Progenitor cell of endocrine pancreas (in vitro differentiated cells): ENCODE data around the gene TMEM170A. TPM values are rescaled to one million over a fixed set of nuclear protein-coding genes. Genes with fewer than 3 reads are reported as not detected.

Experiments used
- DNase-seq: peaks from one replicate; pipeline ENCODE4 v3.0.0; 2021; ENCODE audit warnings: low spot score; ENCODE audit not compliant: unreplicated experiment
- H3K27ac Mint-ChIP-seq: 2 replicates; pipeline ENCODE4 v1.8.0; 2021; ENCODE audit warnings: mild to moderate bottlenecking, moderate library complexity, mixed read lengths
- H3K27me3 Mint-ChIP-seq: 2 replicates; pipeline ENCODE4 v1.8.0; 2021; ENCODE audit warnings: mixed read lengths
- H3K36me3 Mint-ChIP-seq: 2 replicates; pipeline ENCODE4 v1.8.0; 2022; ENCODE audit warnings: mixed read lengths; ENCODE audit not compliant: insufficient read depth
- H3K4me1 Mint-ChIP-seq: 2 replicates; pipeline ENCODE4 v1.8.0; 2021; ENCODE audit warnings: low read depth, mixed read lengths
- H3K4me3 Mint-ChIP-seq: 2 replicates; pipeline ENCODE4 v1.8.0; 2021; ENCODE audit warnings: low read depth, mild to moderate bottlenecking, moderate library complexity, mixed read lengths
- H3K9me3 Mint-ChIP-seq: 2 replicates; pipeline ENCODE4 v1.8.0; 2021; ENCODE audit warnings: low read depth, mixed read lengths
- CTCF ChIP-seq: fragments of 200-600 bp; sonication (generic); IDR thresholded peaks from one replicate; pipeline ENCODE4 v1.5.0; 2021; ENCODE audit warnings: antibody characterized with exemption, mild to moderate bottlenecking; ENCODE audit not compliant: unreplicated experiment
- total RNA-seq: library from RNA; stranded (reverse); gene quantifications from 2 replicates; pipeline ENCODE4 v1.2.1, GENCODE V29; 2021

Gene TMEM170A
- total RNA-seq, 1 donor from 2014 or later = 61.6 TPM

- H3K9me3 Mint-ChIP-seq = no peaks in the 10 kb centered on the region
- no peak overlapping the region for H3K4me3 Mint-ChIP-seq
- no peaks in the 10 kb centered on the region for H3K27me3 Mint-ChIP-seq
- H3K36me3 Mint-ChIP-seq = no peaks in the 10 kb centered on the region
- DNase-seq = no peak
- TF ChIP-seq CTCF = no peak
- peaks cover 14% of the 10 kb centered on the region for H3K4me1 Mint-ChIP-seq
- no peak overlapping the region for H3K27ac Mint-ChIP-seq
Measured at GRCh38 chr16:75423723-75424104, 40.8 kb downstream of the TMEM170A start.

- Mint-ChIP-seq H3K4me1 (peaks cover 17% of the 10 kb centered on the region), H3K9me3 (no peaks in the 10 kb centered on the region), H3K27me3 (no peaks in the 10 kb centered on the region), H3K36me3 (no peaks in the 10 kb centered on the region), H3K4me3 (no peak overlapping the region), H3K27ac (peak overlapping the region; percentile 67)
- no peak for DNase-seq
- TF ChIP-seq CTCF = no peak
Measured at GRCh38 chr16:75421820-75422126, 42.7 kb downstream of the TMEM170A start.

GRCh38 chr16:75420987-75421819 is 43.3 kb downstream of the TMEM170A start:
- H3K4me1 Mint-ChIP-seq = peaks cover 17% of the 10 kb centered on the region
- H3K27ac Mint-ChIP-seq = peak overlapping the region; percentile 67
- no peaks in the 10 kb centered on the region for H3K9me3 Mint-ChIP-seq
- peak; percentile 27 for DNase-seq
- H3K27me3 Mint-ChIP-seq = no peaks in the 10 kb centered on the region
- no peaks in the 10 kb centered on the region for H3K36me3 Mint-ChIP-seq
- no peak overlapping the region for H3K4me3 Mint-ChIP-seq
- no peak for TF ChIP-seq CTCF

- no peak overlapping the region for H3K4me3 Mint-ChIP-seq
- H3K27ac Mint-ChIP-seq = no peak overlapping the region
- no peaks in the 10 kb centered on the region for H3K9me3 Mint-ChIP-seq
Measured at GRCh38 chr16:75416904-75417565, 47.5 kb downstream of the TMEM170A start.

More at GRCh38 chr16:75416904-75417565, 47.5 kb downstream of the TMEM170A start:
- H3K4me1 Mint-ChIP-seq = peaks cover 12% of the 10 kb centered on the region
- no peak for DNase-seq
- TF ChIP-seq CTCF = no peak
- H3K27me3 Mint-ChIP-seq = no peaks in the 10 kb centered on the region
- H3K36me3 Mint-ChIP-seq = peaks cover 2% of the 10 kb centered on the region
